Globus pallidus (tissue), 1 donor: Measurements from ENCODE around the gene USP17L30.
"Not testable (repeated sequence)": the region's sequence is repeated elsewhere in the genome, so short reads cannot be mapped to it uniquely, and the experiment has no call there.

Experiments
- DNase-seq: peaks from one replicate; pipeline ENCODE4 v3.0.0-alpha.2; 2015; ENCODE audit warnings: low spot score

USP17L30 gene, protein sequence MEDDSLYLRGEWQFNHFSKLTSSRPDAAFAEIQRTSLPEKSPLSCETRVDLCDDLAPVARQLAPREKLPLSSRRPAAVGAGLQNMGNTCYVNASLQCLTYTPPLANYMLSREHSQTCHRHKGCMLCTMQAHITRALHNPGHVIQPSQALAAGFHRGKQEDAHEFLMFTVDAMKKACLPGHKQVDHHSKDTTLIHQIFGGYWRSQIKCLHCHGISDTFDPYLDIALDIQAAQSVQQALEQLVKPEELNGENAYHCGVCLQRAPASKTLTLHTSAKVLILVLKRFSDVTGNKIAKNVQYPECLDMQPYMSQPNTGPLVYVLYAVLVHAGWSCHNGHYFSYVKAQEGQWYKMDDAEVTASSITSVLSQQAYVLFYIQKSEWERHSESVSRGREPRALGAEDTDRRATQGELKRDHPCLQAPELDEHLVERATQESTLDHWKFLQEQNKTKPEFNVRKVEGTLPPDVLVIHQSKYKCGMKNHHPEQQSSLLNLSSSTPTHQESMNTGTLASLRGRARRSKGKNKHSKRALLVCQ

DNA sequence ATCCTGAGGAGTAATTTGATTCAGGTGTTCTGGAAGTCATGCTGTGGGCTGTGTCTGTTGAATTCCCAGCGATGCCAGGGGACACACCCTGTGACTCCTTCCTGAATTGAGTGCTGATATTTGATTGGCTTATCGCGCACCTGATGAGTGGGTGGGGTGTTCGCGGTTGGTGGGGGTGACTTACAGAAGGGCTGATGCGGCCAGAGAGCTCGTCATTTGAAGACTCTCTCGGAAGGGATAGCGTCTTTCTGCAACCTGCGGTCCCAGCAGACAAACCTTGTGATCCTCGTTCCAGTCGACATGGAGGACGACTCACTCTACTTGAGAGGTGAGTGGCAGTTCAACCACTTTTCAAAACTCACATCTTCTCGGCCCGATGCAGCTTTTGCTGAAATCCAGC is at the start of gene USP17L30:
Gene USP17L30, plus strand, starts transcription at position 301 of the 400 bp plus-strand sequence. Its CDS starts 0 bp downstream, at position 301.
- DNase-seq, result not testable (repeated sequence)

DNA sequence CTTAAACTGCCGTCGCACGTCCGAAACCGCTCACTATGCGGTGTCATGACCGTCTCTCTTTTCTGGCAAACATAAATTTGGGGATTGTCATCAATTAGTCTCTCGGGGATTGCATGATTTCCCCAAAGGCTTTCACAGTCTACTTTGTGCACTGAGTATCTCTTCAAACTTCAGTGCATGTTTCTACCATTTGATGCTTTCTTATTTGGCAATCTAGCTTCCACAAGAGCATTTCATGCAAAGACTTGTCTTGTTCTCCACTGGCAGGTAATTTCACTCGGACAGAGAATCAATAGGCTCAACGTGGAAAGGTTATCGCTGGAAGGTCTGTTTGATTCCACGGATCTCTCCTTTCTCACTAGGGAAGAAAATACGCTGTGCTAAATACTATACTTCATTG is 38.7 kb upstream of the USP17L30 start:
- DNase-seq, result not testable (repeated sequence)

DNA sequence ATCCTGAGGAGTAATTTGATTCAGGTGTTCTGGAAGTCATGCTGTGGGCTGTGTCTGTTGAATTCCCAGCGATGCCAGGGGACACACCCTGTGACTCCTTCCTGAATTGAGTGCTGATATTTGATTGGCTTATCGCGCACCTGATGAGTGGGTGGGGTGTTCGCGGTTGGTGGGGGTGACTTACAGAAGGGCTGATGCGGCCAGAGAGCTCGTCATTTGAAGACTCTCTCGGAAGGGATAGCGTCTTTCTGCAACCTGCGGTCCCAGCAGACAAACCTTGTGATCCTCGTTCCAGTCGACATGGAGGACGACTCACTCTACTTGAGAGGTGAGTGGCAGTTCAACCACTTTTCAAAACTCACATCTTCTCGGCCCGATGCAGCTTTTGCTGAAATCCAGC is 38.1 kb upstream of the USP17L30 start, which contains the start of gene USP17L24:
Gene USP17L24, plus strand, starts transcription at position 301 of the 400 bp plus-strand sequence. Its CDS starts 0 bp downstream, at position 301.
- not testable (repeated sequence) for DNase-seq

DNA sequence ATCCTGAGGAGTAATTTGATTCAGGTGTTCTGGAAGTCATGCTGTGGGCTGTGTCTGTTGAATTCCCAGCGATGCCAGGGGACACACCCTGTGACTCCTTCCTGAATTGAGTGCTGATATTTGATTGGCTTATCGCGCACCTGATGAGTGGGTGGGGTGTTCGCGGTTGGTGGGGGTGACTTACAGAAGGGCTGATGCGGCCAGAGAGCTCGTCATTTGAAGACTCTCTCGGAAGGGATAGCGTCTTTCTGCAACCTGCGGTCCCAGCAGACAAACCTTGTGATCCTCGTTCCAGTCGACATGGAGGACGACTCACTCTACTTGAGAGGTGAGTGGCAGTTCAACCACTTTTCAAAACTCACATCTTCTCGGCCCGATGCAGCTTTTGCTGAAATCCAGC is 33.3 kb upstream of the USP17L30 start, which contains the start of gene USP17L25:
Gene USP17L25, plus strand, starts transcription at position 301 of the 400 bp plus-strand sequence. Its CDS starts 0 bp downstream, at position 301.
- DNase-seq, result not testable (repeated sequence)

DNA sequence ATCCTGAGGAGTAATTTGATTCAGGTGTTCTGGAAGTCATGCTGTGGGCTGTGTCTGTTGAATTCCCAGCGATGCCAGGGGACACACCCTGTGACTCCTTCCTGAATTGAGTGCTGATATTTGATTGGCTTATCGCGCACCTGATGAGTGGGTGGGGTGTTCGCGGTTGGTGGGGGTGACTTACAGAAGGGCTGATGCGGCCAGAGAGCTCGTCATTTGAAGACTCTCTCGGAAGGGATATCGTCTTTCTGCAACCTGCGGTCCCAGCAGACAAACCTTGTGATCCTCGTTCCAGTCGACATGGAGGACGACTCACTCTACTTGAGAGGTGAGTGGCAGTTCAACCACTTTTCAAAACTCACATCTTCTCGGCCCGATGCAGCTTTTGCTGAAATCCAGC is 28.6 kb upstream of the USP17L30 start, which contains the start of gene USP17L26:
Gene USP17L26, plus strand, starts transcription at position 301 of the 400 bp plus-strand sequence. Its CDS starts 0 bp downstream, at position 301.
- not testable (repeated sequence) for DNase-seq

DNA sequence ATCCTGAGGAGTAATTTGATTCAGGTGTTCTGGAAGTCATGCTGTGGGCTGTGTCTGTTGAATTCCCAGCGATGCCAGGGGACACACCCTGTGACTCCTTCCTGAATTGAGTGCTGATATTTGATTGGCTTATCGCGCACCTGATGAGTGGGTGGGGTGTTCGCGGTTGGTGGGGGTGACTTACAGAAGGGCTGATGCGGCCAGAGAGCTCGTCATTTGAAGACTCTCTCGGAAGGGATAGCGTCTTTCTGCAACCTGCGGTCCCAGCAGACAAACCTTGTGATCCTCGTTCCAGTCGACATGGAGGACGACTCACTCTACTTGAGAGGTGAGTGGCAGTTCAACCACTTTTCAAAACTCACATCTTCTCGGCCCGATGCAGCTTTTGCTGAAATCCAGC is 23.8 kb upstream of the USP17L30 start, which contains the start of gene USP17L5:
Gene USP17L5, plus strand, starts transcription at position 301 of the 400 bp plus-strand sequence. Its CDS starts 0 bp downstream, at position 301.
- not testable (repeated sequence) for DNase-seq

DNA sequence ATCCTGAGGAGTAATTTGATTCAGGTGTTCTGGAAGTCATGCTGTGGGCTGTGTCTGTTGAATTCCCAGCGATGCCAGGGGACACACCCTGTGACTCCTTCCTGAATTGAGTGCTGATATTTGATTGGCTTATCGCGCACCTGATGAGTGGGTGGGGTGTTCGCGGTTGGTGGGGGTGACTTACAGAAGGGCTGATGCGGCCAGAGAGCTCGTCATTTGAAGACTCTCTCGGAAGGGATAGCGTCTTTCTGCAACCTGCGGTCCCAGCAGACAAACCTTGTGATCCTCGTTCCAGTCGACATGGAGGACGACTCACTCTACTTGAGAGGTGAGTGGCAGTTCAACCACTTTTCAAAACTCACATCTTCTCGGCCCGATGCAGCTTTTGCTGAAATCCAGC is 19.1 kb upstream of the USP17L30 start, which contains the start of gene USP17L27:
Gene USP17L27, plus strand, starts transcription at position 301 of the 400 bp plus-strand sequence. Its CDS starts 0 bp downstream, at position 301.
- DNase-seq, result not testable (repeated sequence)

DNA sequence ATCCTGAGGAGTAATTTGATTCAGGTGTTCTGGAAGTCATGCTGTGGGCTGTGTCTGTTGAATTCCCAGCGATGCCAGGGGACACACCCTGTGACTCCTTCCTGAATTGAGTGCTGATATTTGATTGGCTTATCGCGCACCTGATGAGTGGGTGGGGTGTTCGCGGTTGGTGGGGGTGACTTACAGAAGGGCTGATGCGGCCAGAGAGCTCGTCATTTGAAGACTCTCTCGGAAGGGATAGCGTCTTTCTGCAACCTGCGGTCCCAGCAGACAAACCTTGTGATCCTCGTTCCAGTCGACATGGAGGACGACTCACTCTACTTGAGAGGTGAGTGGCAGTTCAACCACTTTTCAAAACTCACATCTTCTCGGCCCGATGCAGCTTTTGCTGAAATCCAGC is 14.3 kb upstream of the USP17L30 start, which contains the start of gene USP17L28:
Gene USP17L28, plus strand, starts transcription at position 301 of the 400 bp plus-strand sequence. Its CDS starts 0 bp downstream, at position 301.
- DNase-seq, result not testable (repeated sequence)

DNA sequence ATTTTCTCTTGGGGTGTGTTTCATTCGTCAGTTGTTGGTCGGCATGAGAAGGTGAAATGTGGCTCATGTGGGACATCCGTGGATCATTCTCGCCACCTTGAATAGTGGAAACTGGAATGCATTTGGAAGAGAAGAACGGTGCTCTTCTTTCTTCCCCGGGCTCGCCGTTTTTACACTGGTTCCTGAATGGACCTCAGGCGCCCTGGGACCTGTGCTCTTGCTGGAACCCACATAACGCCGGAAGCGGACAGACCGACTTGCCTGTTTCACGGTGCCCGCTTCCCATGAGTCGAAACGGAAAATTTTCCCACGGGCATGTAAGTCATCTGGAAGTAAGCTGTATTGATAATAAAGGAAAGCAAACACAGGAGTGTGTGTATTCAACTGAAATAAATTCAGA is 12.1 kb upstream of the USP17L30 start:
- not testable (repeated sequence) for DNase-seq

DNA sequence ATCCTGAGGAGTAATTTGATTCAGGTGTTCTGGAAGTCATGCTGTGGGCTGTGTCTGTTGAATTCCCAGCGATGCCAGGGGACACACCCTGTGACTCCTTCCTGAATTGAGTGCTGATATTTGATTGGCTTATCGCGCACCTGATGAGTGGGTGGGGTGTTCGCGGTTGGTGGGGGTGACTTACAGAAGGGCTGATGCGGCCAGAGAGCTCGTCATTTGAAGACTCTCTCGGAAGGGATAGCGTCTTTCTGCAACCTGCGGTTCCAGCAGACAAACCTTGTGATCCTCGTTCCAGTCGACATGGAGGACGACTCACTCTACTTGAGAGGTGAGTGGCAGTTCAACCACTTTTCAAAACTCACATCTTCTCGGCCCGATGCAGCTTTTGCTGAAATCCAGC is 9.6 kb upstream of the USP17L30 start, which contains the start of gene USP17L29:
Gene USP17L29, plus strand, starts transcription at position 301 of the 400 bp plus-strand sequence. Its CDS starts 0 bp downstream, at position 301.
- not testable (repeated sequence) for DNase-seq

DNA sequence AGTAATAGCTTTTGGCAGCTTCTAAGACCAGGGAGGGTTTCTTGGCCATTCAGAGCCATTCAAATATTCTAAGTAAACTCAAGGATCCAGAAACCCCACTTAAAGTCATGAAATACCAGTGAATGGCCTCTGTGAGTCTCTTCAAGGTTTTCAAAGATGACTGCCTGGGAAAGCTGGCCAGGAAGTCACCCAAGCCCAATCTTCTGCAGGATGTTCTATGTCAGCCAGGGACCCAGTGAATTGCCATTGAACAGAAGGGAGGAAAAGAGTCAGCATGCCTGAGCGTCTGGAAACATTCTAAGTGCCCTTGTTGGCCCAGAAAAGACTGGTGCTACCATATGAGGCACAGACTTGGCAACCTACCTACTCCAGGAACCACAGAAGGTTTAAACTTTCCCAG is 17.0 kb downstream of the USP17L30 start:
- not testable (repeated sequence) for DNase-seq

DNA sequence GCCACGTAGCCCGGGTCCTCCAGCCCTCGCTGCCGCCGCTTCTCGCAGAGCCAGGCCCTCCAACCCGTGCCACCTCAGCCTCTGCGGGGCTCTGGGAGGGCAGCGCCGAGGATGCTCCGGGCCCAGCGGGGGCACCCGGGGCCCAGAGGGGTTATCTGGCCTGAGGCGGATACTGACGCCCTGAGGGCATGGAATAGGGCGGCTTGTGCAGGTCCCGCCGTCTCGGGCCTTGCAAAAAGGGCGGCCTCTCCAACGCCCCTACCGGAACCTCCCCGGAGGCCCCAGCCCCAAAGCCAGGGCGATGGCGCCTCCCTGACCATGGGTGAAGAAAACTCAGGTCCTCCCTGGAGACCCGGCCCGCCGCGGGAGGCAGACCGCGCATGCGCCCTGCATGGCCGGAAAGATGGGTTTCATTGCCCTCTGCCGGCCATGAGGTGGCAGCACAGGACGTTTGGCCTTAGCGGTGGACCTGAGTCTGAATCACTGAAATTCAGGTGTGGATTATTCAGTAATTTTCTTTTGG is 18.1 kb downstream of the USP17L30 start:
- DNase-seq, result not testable (repeated sequence)

DNA sequence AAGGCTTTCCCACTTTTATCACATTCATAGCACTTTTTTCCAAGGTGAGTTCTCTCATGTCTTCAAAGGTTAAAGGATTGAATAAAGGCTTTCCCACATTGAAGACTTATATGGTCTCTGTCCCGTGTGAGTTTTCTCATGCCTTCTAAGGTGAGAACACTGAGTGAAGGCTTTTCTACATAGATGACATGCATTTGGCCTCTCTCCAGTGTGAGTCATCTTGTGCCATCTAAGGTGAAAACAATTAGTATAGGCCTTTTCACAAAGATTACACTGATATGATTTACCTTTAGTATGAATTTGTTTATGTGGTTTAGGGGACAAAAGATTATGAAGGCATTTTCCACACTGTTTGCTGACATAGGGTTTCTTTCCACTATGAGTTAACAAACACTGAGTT is 21.2 kb downstream of the USP17L30 start:
- no peak for DNase-seq

DNA sequence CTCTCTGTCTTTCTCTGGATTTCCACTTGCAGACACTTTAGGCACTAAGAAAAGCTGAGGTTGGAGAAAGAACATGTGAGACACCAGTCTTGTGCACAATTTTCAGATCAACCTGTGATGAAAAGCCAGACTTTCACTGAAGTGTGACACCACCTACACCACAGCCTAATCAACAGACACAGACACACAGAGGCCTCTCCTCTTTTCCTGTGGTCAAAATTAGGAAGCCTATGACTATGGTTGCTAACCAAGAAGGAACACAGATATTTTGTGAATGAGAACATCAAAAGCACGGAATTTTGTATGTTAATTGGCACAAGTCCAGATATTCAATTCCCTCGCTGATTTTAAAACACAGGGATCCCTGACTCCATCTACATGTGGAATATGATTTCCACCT is 26.1 kb downstream of the USP17L30 start:
- not testable (repeated sequence) for DNase-seq

DNA sequence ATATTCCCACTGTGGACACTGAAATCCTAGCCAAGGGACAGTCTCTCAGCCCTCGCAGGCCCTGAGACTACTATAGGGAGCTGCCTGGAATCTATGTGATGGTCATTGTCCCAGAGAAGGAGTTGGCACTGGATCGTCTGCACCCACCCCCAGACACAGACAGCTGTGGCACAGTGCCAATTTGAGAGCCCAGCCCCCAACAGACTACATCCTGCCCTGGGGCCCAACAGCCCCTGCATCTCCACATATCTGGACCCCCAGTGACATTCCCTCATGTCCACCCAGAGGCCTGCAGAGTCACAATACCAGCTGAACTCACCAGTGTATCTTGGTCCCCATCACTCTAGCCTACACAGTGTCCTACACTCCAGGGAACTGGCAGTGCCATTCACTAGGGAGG is 42.8 kb downstream of the USP17L30 start:
- not testable (repeated sequence) for DNase-seq

DNA sequence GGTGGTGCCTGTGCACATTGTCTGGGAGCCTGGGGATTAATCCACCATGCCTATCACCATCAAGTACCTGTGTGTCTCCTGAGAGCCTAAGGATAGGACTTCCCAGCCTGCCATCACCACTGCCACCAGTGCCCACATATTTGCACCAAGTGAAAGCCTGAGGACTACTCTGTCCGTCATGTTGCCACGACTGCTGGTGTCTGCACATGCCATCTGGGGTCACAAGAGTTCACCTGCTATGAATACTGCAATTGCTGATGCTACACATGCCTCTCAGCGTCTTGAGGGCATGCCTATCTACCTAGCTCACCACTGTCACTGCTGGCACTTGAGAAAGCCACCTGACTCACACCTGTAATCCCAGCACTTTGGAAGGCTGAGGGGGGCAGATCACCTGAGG is 43.6 kb downstream of the USP17L30 start:
- not testable (repeated sequence) for DNase-seq

DNA sequence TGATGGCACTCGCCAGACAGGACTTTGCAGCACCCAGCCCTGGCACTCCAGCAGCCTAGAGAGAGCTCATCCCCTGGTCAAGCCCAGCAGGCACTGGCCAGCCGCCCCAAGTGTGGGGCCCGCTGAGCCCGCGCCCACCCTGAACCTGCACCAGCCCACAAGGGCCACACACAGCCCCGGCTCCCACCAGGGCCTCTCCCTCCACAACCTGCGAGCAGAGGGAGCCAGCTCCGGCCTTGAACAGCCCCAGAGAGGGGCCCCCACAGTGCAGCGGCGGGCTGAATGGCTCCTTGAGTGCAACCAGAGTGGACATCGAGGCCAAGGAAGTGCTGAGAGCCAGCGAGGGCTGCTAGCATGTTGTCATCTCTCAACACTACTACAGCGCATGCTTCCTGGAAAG is 46.9 kb downstream of the USP17L30 start:
- no peak for DNase-seq
